Stimulated activated CD4-positive, alpha-beta T cell treated with anti-CD3 and anti-CD28 coated beads, Interleukin-12 subunit alpha, Interleukin-12 subunit beta, amount 100 ng/mL, for 24 hours (primary cell): ENCODE data around the gene PRRC2B.
"Not testable (repeated sequence)": the region's sequence is repeated elsewhere in the genome, so short reads cannot be mapped to it uniquely, and the experiment has no call there.

Experiments used
- DNase-seq, 2 experiments: peaks; one replicate each; pipeline ENCODE4 v3.0.0-alpha.2; 2020; ENCODE audit warnings: low read depth in 2 of 2

PRRC2B gene

DNA sequence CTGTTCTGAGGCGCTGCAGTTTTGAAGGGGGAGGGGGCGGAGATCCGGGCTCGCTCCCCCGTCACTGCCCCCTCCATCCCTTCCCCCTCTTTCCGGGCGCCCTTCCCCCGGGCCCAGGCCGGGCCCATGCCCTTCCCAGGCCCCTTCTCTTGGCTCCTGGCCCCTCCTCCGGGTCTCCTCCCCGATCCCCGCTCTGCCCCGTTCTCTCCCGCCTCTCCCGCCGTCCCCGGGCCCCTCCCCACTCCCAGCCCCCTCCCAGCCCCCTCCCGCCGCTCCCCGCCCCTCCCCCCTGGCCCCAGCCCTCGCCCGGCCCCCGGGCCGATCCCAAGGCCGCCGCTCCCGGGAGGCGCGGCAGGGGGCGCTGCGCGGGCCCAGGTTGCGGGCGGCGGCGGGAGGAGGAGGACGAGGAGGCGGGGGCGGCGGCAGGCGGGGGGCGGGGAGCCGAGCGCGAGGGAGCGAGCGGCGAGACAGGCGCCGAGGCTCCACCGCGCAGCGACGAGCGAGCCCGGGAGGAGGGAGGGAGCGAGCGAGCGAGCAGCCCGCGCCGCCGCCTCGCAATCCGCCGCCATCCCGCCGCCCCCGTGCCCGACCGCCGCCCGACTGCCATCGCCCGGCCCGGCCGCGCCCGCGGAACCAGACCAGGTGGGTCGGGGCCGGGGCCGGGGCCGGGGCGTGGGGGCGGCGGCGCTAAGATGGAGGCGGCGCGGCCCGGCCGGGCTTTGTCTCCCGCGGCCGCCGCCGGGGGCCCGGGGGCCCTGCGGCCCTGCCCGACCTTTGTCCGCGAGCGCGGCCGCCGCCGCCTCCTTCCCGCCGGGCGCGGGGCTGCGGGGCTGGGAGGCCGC is at the start of gene PRRC2B:
Gene PRRC2B (plus strand): TSS at position 465 of the 842 bp plus-strand sequence. CDS start 36,059 bp downstream, outside the sequence.
- DNase-seq: peak; percentile 66 to 75

GRCh38 chr9:131344931-131345535 is 48.9 kb upstream of the PRRC2B start:
- not testable (repeated sequence) for DNase-seq

GRCh38 chr9:131346559-131346958 is 47.3 kb upstream of the PRRC2B start:
- no peak for DNase-seq

DNA sequence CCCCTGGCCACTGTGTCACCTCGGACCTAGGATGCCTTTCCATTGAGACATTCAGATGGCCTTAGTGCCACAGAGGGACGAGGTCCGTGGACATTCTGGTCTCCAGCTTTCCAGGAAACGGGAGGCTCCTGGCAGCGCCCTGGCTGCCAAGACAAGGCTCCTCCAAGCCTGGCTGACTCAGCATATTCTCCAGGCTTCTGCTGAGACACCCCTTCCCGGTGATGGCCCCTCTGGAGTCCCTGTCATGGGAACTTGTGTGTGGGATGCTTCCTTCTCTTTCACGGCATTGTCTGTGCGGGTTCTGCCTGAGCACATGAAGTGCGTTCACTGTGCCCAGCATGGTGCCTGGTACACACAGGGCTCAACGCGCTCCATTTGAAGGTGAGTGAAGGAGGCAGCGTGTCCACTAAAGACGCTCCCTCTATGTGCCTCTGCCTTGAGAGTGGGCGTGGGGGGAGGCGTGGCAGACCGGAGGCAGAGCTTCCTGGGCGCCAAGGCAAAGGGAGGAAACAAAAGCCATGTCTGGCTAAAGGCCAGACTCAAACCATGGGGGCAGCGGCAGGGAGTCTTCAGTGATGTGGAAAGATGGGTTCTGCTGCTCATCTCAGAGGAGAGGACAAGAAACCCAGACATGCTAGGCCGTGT is 46.4 kb upstream of the PRRC2B start:
- no peak for DNase-seq

DNA sequence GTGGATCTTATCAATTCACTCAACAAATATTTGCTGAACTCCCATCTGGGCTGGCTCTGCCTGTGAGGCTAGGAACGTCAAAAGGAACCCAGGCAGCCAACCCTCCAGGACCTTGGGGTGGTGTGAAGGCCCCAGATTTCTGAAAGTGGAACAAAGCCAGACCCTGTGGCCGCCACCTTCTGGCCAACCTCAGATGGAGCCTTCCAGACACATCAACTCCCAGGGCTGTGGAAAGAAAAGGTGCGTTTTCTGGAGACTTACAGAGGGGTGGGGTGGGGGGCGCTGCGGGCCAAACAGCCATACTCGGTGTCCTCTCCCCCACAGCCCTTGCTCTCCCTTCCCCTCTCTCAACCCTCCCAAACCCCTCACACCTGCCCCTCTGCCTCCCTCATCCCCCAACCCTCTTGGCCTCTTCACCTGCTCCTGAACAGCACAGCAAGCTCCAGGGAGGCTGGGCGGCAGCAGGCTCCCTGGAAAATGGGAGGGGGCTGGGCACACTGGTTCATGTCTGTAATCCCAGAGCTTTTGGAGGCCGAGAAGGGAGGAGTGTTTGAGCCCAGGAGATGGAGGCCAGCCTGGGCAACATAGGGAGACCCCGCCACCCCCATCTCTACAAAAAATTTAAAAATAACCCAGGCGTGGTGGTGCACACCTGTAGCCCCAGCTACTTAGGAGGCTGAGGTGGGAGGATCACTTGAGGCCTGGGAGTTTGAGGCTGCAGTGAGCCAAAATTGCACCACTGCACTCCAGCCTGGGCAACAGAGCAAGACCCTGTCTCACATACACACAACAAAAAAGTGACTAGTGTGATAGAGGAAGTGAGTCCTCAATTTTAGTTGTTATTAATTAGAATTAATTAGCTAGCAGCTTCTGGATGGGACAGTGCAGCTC is 45.0 kb upstream of the PRRC2B start:
- DNase-seq: no peak

DNA sequence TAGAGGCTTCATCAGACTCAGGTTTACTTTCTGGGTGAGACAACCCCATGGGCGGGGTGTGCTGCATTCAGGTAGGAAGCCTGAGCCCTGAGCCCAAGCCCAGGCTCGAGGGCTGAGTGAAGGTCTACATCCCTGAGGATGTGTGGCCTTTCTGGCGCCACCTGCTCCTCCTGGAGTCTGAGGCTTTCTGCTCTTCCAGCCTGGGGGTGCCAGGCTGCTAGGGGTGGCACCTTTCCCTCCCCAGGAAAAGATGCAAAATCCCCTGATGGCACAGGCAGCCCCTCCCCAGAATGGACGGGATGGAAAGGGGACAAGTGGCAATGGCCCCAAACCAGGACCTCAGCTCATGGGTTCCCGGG is 44.4 kb upstream of the PRRC2B start:
- no peak for DNase-seq

- DNase-seq: peak; percentile 75 to 90
Observed at GRCh38 chr9:131349881-131350563, 43.9 kb upstream of the PRRC2B start.

DNA sequence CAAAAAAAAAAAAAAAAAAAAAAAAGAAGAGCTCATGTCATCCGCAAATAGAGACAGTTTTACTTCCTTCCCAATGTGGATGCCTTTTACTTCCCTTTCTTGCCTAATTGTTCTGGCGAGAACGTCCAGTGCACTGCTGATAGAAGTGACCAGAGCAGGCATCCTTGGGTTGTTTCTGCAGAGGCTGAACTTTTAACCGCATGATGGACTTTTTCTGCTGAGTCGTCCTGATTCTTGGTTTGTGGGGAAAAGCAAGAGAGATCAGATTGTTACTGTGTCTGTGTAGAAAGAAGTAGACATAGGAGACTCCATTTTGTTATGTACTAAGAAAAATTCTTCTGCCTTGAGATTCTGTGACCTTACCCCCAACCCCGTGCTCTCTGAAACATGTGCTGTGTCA is 37.4 kb upstream of the PRRC2B start:
- DNase-seq: not testable (repeated sequence)

DNA sequence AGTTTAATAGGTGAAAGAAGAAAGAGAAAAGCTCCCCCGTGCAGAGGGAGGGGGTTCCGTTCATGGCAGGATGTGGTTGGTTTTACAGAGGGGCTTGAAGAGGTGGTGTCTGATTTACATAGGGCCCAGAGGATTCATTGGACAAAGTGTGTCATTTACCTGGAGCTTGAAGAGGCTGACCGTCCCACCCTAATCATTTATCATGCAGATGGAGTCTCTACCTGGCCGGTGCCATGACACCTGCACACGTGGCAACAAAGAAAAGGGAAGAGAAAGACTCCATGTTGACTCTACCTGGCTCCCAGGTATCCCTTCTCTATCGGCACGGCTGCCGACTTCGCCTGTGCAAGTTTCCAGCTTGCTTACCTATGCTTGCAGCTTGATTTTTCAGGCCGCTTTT is 35.3 kb upstream of the PRRC2B start:
- no peak for DNase-seq

- peak in 1 of 2 experiments; percentile 22 for DNase-seq
Observed at GRCh38 chr9:131361202-131361833, 32.6 kb upstream of the PRRC2B start.

- DNase-seq: no peak
Observed at GRCh38 chr9:131365546-131365945, 28.3 kb upstream of the PRRC2B start.

DNA sequence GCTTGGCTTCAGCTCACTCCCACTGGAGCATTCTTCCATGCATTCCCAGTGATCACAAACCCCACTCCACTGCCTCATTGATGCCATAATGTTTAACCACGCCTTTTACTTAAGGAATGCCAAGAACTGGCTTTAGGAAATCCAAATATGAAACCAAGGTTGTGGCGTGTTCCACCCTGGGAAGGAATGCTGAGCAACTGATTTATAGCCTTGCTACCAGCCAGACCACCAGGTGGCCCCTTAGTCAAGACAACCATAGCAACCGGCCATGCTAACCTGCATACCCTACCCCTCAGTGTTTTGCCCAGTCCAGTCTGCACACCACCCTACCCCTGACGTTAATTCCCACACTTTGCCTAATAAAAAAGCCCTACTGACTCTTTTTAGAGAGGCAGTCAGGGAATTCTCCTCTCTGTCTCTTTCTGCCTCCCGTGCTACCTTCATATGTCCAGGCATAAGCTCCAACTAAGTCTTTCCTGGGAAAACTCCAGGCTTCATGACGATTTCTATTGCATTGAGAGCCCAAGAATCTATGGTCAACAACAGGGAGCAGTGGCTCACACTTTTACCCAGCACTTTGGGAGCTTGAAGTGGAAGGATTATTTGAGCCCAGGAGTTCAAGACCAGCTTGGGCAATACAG is 27.0 kb upstream of the PRRC2B start:
- DNase-seq: no peak

GRCh38 chr9:131367450-131367849 is 26.4 kb upstream of the PRRC2B start:
- no peak for DNase-seq

- no peak for DNase-seq
Observed at GRCh38 chr9:131370638-131371037, 23.2 kb upstream of the PRRC2B start.

- not testable (repeated sequence) for DNase-seq
Observed at GRCh38 chr9:131372599-131372973, 21.3 kb upstream of the PRRC2B start.

DNA sequence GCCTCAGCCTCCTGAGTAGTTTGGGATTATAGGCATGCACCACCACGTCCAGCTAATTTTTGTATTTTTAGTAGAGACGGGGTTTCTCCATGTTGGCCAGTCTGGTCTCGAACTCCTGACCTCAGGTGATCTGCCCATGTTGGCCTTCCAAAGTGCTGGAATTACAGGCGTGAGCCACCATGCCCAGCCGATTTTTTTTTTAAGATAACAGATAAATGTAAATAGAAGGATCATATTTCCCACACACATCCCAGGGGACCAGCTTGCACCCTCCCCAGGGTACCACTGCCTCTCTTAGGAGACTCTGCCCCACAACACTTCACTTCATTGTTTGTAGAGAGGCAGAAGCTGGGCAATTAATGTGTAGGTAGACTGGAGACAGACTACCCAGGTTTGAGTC is 19.2 kb upstream of the PRRC2B start:
- DNase-seq: not testable (repeated sequence)

DNA sequence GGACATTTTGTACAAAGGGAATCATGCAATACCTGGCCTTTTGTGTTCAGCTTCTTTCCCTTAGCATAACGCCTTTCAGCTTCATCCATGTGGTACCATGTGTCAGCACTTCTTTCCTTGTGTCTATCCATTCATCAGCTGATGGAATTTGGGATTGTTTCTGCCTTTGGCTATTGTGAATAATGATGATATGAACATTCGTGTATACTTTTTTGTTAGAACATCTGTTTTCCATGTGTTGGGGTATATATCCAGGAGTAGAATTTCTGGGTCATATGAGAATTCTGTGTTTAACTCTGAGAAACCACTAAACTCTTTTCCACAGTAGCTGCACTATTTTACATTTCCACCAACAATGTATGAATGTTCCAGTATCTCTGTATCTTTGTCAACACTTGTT is 14.8 kb upstream of the PRRC2B start:
- DNase-seq: no peak

DNA sequence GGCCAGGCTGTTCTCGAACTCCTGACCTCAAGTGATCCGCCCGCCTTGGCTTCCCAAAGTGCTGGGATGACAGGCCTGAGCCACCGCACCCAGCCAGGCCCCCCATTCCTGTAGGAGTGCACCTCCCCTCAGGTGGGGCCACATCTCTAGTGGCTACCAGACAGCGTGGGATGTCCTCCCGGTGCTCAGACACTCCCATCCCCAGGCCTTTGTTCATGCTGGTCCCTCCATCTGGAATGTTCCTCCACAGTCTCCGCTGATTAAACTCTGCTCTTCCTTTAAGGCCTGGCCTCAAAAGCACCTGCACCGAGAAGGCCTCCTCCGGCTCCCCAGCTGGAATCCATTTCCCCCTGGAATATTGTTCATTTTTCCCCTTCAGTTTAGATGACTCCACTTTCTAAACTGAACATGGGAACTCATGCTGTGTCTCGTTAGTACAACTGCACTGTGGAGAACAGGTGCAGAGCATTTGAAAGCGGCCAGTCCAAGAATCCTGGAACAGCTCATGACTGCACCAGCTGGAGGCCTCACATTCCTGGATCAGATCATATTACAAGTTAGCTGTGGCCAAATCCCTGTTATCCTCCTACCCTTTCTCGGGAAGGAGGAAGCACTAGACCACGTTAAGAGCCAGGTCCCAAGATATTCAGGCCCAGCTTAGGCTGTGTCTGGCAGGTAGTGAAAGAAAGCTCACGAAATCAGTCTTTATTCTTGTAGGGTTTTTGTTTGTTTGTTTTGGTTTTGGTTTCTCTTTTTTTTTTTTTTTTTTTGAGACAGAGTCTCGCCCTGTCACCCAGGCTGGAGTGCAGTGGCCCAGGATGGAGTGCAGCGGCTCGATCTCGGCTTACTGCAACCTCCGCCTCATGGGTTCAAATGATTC is 10.8 kb upstream of the PRRC2B start:
- no peak for DNase-seq

DNA sequence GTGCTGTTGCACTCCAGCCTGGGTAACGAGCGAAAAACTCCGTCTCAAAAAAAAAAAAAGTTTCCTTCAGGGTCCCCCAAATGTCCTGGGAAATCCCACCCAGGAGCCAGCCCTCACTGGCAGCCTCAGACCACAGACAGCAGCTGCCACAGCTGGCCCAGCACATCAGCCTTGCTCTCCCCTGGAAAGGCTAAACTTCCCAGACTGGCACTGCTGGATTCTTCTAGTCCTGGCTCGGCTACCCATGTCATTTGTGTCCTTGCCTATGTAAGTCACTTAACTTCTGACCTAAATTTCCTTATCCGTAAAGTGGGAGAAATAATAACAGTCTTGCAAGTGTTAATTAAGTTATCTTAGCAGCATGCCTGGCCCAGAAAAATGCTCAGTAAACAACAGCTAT is 8.6 kb upstream of the PRRC2B start:
- no peak for DNase-seq
